Immature natural killer cell (primary cell): ENCODE data around the gene ENOSF1. TPM values are rescaled to one million over a fixed set of nuclear protein-coding genes. Genes with fewer than 3 reads are reported as not detected.

Experiments used
- DNase-seq, 3 donors: peaks; one replicate each; pipeline ENCODE4 v3.0.0; 2022; ENCODE audit warnings: mixed read lengths in 1 of 3
- H3K27ac Mint-ChIP-seq, 6 donors: one replicate each; pipeline ENCODE4 v1.8.0; 2020; ENCODE audit warnings: mixed read lengths in 6 of 6, mild to moderate bottlenecking in 5 of 6, inconsistent platforms in 4 of 6, moderate library complexity in 3 of 6
- H3K27me3 Mint-ChIP-seq, 3 donors: one replicate each; pipeline ENCODE4 v1.8.0; 2020 to 2021; ENCODE audit warnings: low read depth in 3 of 3, mild to moderate bottlenecking in 3 of 3, mixed read lengths in 3 of 3, moderate library complexity in 3 of 3, inconsistent platforms in 1 of 3
- H3K36me3 Mint-ChIP-seq, 3 donors: one replicate each; pipeline ENCODE4 v1.8.0; 2020; ENCODE audit warnings: mixed read lengths in 3 of 3, inconsistent platforms in 2 of 3, mild to moderate bottlenecking in 2 of 3
- H3K4me1 Mint-ChIP-seq, 2 donors: one replicate each; pipeline ENCODE4 v1.8.0; 2020; ENCODE audit warnings: inconsistent platforms in 2 of 2, mild to moderate bottlenecking in 2 of 2, mixed read lengths in 2 of 2, moderate library complexity in 1 of 2
- H3K4me3 Mint-ChIP-seq, 5 donors: one replicate each; pipeline ENCODE4 v1.8.0; 2020; ENCODE audit warnings: mild to moderate bottlenecking in 5 of 5, mixed read lengths in 5 of 5, inconsistent platforms in 3 of 5, moderate library complexity in 3 of 5
- H3K9me3 Mint-ChIP-seq, 6 donors: one replicate each; pipeline ENCODE4 v1.8.0; 2020; ENCODE audit warnings: mild to moderate bottlenecking in 6 of 6, mixed read lengths in 6 of 6, inconsistent platforms in 4 of 6, moderate library complexity in 3 of 6
- polyA plus RNA-seq, 3 donors: library from polyadenylated mRNA; unstranded; fragments of 300-500 nt; fragmentation: Illumina TruSeq; gene quantifications; one replicate each; pipeline ENCODE4 v1.2.3, GENCODE V29; 2021

ENOSF1 gene
- polyA plus RNA-seq, 3 donors from 2014 or later = 1.9 to 8.0 (median 4.3) TPM

GRCh38 chr18:717003-717402 is 4.6 kb upstream of the ENOSF1 start:
- Mint-ChIP-seq H3K27ac (peak overlapping the region in 3 of 6 donors; percentile 3 to 68 (median 53)), H3K36me3 (peaks cover 0 to 5% (median 0%) of the 10 kb centered on the region in 3 donors), H3K4me1 (no peaks in the 10 kb centered on the region), H3K9me3 (no peaks in the 10 kb centered on the region), H3K27me3 (peaks cover 1 to 8% (median 8%) of the 10 kb centered on the region in 3 donors), H3K4me3 (no peak overlapping the region)
- DNase-seq = no peak

- Mint-ChIP-seq H3K27ac (peak overlapping the region in 5 of 6 donors; percentile 5 to 83 (median 42)), H3K4me3 (no peak overlapping the region), H3K4me1 (peaks cover 9 to 14% of the 10 kb centered on the region in 2 donors), H3K36me3 (peaks cover 0 to 3% (median 0%) of the 10 kb centered on the region in 3 donors), H3K9me3 (no peaks in the 10 kb centered on the region), H3K27me3 (peaks cover 5 to 18% (median 15%) of the 10 kb centered on the region in 3 donors)
- DNase-seq = no peak
Measured at GRCh38 chr18:715626-716025, 3.2 kb upstream of the ENOSF1 start.

GRCh38 chr18:713135-713490 is 683 bp upstream of the ENOSF1 start:
- H3K4me3 Mint-ChIP-seq = peak overlapping the region; percentile 41 to 79 (median 73)
- DNase-seq = no peak

GRCh38 chr18:711657-712400 is 601 bp downstream of the ENOSF1 start:
- peak; percentile 86 to 88 (median 87) for DNase-seq
- Mint-ChIP-seq H3K36me3 (peaks cover 0 to 6% (median 4%) of the 10 kb centered on the region in 3 donors), H3K27me3 (peaks cover 5 to 20% (median 17%) of the 10 kb centered on the region in 3 donors), H3K9me3 (peaks cover 0 to 2% (median 0%) of the 10 kb centered on the region in 6 donors), H3K4me3 (peak overlapping the region; percentile 82 to 91 (median 90)), H3K4me1 (peaks cover 22 to 31% of the 10 kb centered on the region in 2 donors), H3K27ac (peak overlapping the region; percentile 88 to 98 (median 96))

More at GRCh38 chr18:713135-713490, 683 bp upstream of the ENOSF1 start:
- H3K9me3 Mint-ChIP-seq = peaks cover 0 to 2% (median 0%) of the 10 kb centered on the region in 6 donors
- H3K36me3 Mint-ChIP-seq = peaks cover 0 to 6% (median 4%) of the 10 kb centered on the region in 3 donors
- peaks cover 22 to 31% of the 10 kb centered on the region in 2 donors for H3K4me1 Mint-ChIP-seq
- H3K27me3 Mint-ChIP-seq = peaks cover 5 to 20% (median 17%) of the 10 kb centered on the region in 3 donors
- H3K27ac Mint-ChIP-seq = peak overlapping the region; percentile 46 to 82 (median 61)

- no peak for DNase-seq
- H3K36me3 Mint-ChIP-seq = peaks cover 0 to 9% (median 4%) of the 10 kb centered on the region in 3 donors
- H3K4me1 Mint-ChIP-seq = peaks cover 22 to 31% of the 10 kb centered on the region in 2 donors
- H3K27ac Mint-ChIP-seq = peak overlapping the region; percentile 88 to 98 (median 96)
- H3K9me3 Mint-ChIP-seq = peaks cover 0 to 2% (median 0%) of the 10 kb centered on the region in 6 donors
- peaks cover 5 to 20% (median 17%) of the 10 kb centered on the region in 3 donors for H3K27me3 Mint-ChIP-seq
- peak overlapping the region; percentile 82 to 91 (median 90) for H3K4me3 Mint-ChIP-seq
Measured at GRCh38 chr18:711310-711656, 1.1 kb downstream of the ENOSF1 start.

GRCh38 chr18:710418-711300 is 1.8 kb downstream of the ENOSF1 start:
- H3K36me3 Mint-ChIP-seq = peaks cover 0 to 13% (median 4%) of the 10 kb centered on the region in 3 donors
- peak overlapping the region; percentile 88 to 98 (median 96) for H3K27ac Mint-ChIP-seq
- peaks cover 5 to 20% (median 17%) of the 10 kb centered on the region in 3 donors for H3K27me3 Mint-ChIP-seq
- peaks cover 22 to 31% of the 10 kb centered on the region in 2 donors for H3K4me1 Mint-ChIP-seq
- peak overlapping the region; percentile 42 to 91 (median 87) for H3K4me3 Mint-ChIP-seq
- peaks cover 0 to 2% (median 0%) of the 10 kb centered on the region in 6 donors for H3K9me3 Mint-ChIP-seq
- no peak for DNase-seq

- peaks cover 0 to 2% (median 0%) of the 10 kb centered on the region in 6 donors for H3K9me3 Mint-ChIP-seq
Measured at GRCh38 chr18:709771-710170, 2.7 kb downstream of the ENOSF1 start.

GRCh38 chr18:708096-708495 is 4.3 kb downstream of the ENOSF1 start:
- H3K4me1 Mint-ChIP-seq = peaks cover 25 to 32% of the 10 kb centered on the region in 2 donors
- no peak for DNase-seq
- peaks cover 0 to 28% (median 11%) of the 10 kb centered on the region in 3 donors for H3K36me3 Mint-ChIP-seq
- H3K27me3 Mint-ChIP-seq = peaks cover 5 to 19% (median 15%) of the 10 kb centered on the region in 3 donors
- H3K4me3 Mint-ChIP-seq = no peak overlapping the region
- H3K9me3 Mint-ChIP-seq = peaks cover 0 to 2% (median 0%) of the 10 kb centered on the region in 6 donors
- peak overlapping the region in 3 of 6 donors; percentile 55 to 94 (median 90) for H3K27ac Mint-ChIP-seq

More at GRCh38 chr18:709771-710170, 2.7 kb downstream of the ENOSF1 start:
- Mint-ChIP-seq H3K27me3 (peaks cover 5 to 20% (median 17%) of the 10 kb centered on the region in 3 donors), H3K27ac (peak overlapping the region in 5 of 6 donors; percentile 52 to 94 (median 81)), H3K4me3 (peak overlapping the region in 3 of 5 donors; percentile 10 to 52 (median 38)), H3K36me3 (peaks cover 0 to 21% (median 11%) of the 10 kb centered on the region in 3 donors), H3K4me1 (peaks cover 24 to 31% of the 10 kb centered on the region in 2 donors)
- no peak for DNase-seq

- H3K4me1 Mint-ChIP-seq = peaks cover 24 to 31% of the 10 kb centered on the region in 2 donors
- DNase-seq = no peak
- no peak overlapping the region for H3K4me3 Mint-ChIP-seq
- H3K27ac Mint-ChIP-seq = peak overlapping the region in 4 of 6 donors; percentile 13 to 74 (median 47)
- peaks cover 0 to 31% (median 11%) of the 10 kb centered on the region in 3 donors for H3K36me3 Mint-ChIP-seq
- peaks cover 0 to 6% (median 2%) of the 10 kb centered on the region in 3 donors for H3K27me3 Mint-ChIP-seq
- H3K9me3 Mint-ChIP-seq = peaks cover 0 to 2% (median 0%) of the 10 kb centered on the region in 6 donors
Measured at GRCh38 chr18:706405-706804, 6.0 kb downstream of the ENOSF1 start.

GRCh38 chr18:703213-703967 is 9.0 kb downstream of the ENOSF1 start:
- Mint-ChIP-seq H3K27me3 (peaks cover 0 to under 1% (median 0%) of the 10 kb centered on the region in 3 donors), H3K27ac (peak overlapping the region; percentile 13 to 84 (median 53)), H3K9me3 (no peaks in the 10 kb centered on the region), H3K4me1 (peaks cover 6 to 7% of the 10 kb centered on the region in 2 donors), H3K4me3 (no peak overlapping the region), H3K36me3 (peaks cover 4 to 25% (median 8%) of the 10 kb centered on the region in 3 donors)
- no peak for DNase-seq

- Mint-ChIP-seq H3K4me3 (no peak overlapping the region), H3K9me3 (no peaks in the 10 kb centered on the region), H3K27ac (peak overlapping the region in 1 of 6 donors; percentile 14), H3K4me1 (peaks cover under 1 to 2% of the 10 kb centered on the region in 2 donors), H3K27me3 (no peaks in the 10 kb centered on the region), H3K36me3 (peaks cover 0 to 13% (median 4%) of the 10 kb centered on the region in 3 donors)
- no peak for DNase-seq
Measured at GRCh38 chr18:697800-698199, 14.6 kb downstream of the ENOSF1 start.

- H3K27me3 Mint-ChIP-seq = no peaks in the 10 kb centered on the region
Measured at GRCh38 chr18:697012-697411, 15.4 kb downstream of the ENOSF1 start.

More at GRCh38 chr18:697012-697411, 15.4 kb downstream of the ENOSF1 start:
- Mint-ChIP-seq H3K36me3 (peaks cover 0 to 13% (median 4%) of the 10 kb centered on the region in 3 donors), H3K4me1 (peaks cover 0 to under 1% of the 10 kb centered on the region in 2 donors), H3K27ac (peak overlapping the region in 1 of 6 donors; percentile 20), H3K4me3 (no peak overlapping the region), H3K9me3 (no peaks in the 10 kb centered on the region)
- no peak for DNase-seq
